MM.1S (cell line): Measurements from ENCODE around the gene BCL3.

Experiments used
- EZH2 ChIP-seq: fragments of 300-600 bp; sonication (generic); optimal IDR thresholded peaks from 2 replicates; pipeline ENCODE3; 2017; ENCODE audit warnings: low read depth, mild to moderate bottlenecking, antibody characterized with exemption, low read length, mixed read lengths
- TF ChIP-seq, protein P1 (sequence below): fragments of 300-600 bp; sonication (generic); IDR thresholded peaks from 2 replicates; pipeline ENCODE4 v1.5.1; 2016; ENCODE audit warnings: antibody characterized with exemption, low read length, mixed read lengths

DNA sequence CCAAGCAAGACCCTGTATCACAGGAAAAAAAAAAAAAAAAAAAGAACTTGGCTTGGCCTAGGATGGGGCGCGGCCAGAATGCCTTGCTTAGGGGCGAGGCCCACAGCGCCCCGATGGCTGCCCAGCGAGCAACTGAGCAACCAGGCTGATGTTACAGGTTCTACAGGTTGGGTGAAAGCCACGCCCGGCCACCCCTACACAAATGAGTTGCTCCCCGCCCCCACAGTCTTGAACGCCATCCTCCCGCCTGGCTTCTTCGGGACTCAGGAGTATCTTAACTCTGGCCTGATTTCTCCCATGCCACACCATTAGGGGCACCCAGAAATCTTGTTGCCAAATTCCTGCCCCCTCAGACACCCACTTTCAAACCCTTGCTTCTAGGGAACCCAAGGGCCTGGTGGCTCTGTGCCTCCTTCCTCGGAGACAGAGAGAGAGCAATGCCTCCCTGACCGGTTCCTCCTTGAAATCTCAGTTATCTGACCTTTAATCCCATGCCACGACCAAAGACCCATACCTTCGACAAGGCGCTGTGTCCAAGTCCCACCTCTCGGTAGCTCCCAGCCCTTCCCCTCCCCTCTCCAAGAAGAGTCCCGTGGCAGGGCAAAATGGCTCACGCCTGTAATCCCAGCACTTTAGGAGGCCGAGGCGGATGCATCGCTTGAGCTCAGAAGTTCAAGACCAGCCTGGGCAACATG lies 28.0 kb downstream of the BCL3 start:
- TF ChIP-seq, protein P1, sequence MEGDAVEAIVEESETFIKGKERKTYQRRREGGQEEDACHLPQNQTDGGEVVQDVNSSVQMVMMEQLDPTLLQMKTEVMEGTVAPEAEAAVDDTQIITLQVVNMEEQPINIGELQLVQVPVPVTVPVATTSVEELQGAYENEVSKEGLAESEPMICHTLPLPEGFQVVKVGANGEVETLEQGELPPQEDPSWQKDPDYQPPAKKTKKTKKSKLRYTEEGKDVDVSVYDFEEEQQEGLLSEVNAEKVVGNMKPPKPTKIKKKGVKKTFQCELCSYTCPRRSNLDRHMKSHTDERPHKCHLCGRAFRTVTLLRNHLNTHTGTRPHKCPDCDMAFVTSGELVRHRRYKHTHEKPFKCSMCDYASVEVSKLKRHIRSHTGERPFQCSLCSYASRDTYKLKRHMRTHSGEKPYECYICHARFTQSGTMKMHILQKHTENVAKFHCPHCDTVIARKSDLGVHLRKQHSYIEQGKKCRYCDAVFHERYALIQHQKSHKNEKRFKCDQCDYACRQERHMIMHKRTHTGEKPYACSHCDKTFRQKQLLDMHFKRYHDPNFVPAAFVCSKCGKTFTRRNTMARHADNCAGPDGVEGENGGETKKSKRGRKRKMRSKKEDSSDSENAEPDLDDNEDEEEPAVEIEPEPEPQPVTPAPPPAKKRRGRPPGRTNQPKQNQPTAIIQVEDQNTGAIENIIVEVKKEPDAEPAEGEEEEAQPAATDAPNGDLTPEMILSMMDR: no peak
- no peak for TF ChIP-seq EZH2
